ENCODE results near the gene ATP1A2. TPM values are rescaled to one million over a fixed set of nuclear protein-coding genes. Genes with fewer than 3 reads are reported as not detected.

The ATP1A2 gene
- total and polyA plus RNA-seq, 10 of the 15 experiments (the other 5 are each of a cell fraction or from before 2014, with no cell fraction given) = 0.15 TPM; not detected in 9

DNA sequence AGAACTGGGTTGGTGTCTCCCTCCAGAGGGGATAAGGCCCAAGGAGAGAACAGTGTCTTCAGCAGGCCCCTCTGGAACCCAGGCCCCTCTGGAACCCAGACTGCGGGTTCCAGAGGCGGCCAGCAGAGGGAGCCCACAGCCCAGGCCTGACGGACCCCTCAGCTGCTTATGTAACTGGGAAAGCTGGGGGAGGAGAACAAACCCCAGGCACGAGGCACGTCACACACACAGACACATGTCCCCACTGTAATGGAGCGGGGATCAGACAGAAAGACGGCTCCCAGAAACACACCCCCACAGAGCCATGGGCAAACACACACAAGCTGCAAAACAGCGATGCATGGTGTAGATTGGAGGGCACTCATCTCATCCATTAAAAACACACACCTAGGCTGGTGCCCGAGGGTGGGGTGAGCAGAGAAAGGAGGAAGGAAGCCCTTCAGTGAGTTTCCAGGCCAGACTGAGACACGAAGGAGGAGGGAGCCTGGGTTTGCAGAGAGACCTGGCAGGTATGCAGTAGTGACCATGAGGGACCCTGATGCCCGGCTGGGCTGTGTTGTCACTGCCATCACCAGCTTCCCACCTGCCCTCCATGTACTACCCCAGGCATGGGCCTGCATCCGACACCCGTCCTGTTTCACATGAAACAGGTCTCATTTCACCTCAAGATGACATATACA lies 14.4 kb upstream of the ATP1A2 start:
- Histone ChIP-seq H3K9ac (ENCODE audit: control insufficient read depth, insufficient read depth, low read length) (no peak overlapping the region), H3K9me3 (replicated peaks; ENCODE audit: control insufficient read depth, insufficient read depth, low read length) (no peaks in the 10 kb centered on the region), H3K27ac (ENCODE audit: control insufficient read depth, insufficient read depth) (no peak overlapping the region), H3K27me3 (replicated peaks in 1 of 2; ENCODE audit: control insufficient read depth in 2 of 2, insufficient read depth in 2 of 2, low read length in 1 of 2) (no peaks in the 10 kb centered on the region), H4K20me1 (ENCODE audit: control insufficient read depth, insufficient read depth) (no peaks in the 10 kb centered on the region), H3K36me3 (ENCODE audit: control insufficient read depth in 2 of 2, insufficient read depth in 2 of 2, low read length in 1 of 2) (no peaks in the 10 kb centered on the region; a peak in 1 of 4 replicates), H3K79me2 (ENCODE audit: control insufficient read depth, insufficient read depth, low read length) (peaks cover 9% of the 10 kb centered on the region), H3K4me2 (ENCODE audit: control insufficient read depth, insufficient read depth) (peak overlapping the region; percentile 63; the same call in 1 of the 2 replicates), H2AFZ (ENCODE audit: control insufficient read depth, low read depth, low read length) (peak overlapping the region; percentile 88), H3K4me3 (no peak overlapping the region), H3K4me1 (ENCODE audit: control insufficient read depth, insufficient read depth, low read length) (peaks cover 24% of the 10 kb centered on the region)
- FAIRE-seq (peak; percentile 76), ATAC-seq (peak; percentile 47), DNase-seq (ENCODE audit: low read depth, low spot score) (no peak)
- intact Hi-C loops (cut with micrococcal nuclease; ENCODE audit: unreplicated experiment) = loop anchor here (1.0 kb wide), 4 partner anchors 92 to 275 kb away; no protein-coding TSS in a partner anchor
- in situ Hi-C loops (cut with MboI) = no loop called here
- CTCF ChIA-PET = interaction anchor here (0.6 to 11.6 kb wide), 34 partner anchors 15 to 1661 kb away, joined by 3 to 189 read pairs (median 4); partner anchors contain the start of genes CASQ1, KCNJ9 and PEX19
- RAD21 ChIA-PET (ENCODE audit: unreplicated experiment) = interaction anchor here (0.8 to 6.8 kb wide), 20 partner anchors 8 to 299 kb away, joined by 3 to 85 read pairs (median 4); partner anchors contain the start of gene VANGL2
- BruUV-seq (replicated peaks) = no TSS peak
- SMC1A ChIA-PET (ENCODE audit: uncharacterized antibody, unreplicated experiment) = interaction anchor here (0.6 to 4.9 kb wide), 23 partner anchors 10 to 275 kb away, joined by 3 to 57 read pairs (median 5); partner anchors contain the start of genes CASQ1 and PEX19
- WGBS (ENCODE audit: insufficient coverage, insufficient replicate concordance, low lambda C conversion rate, missing lambda C conversion rate) = 14% methylated on average over 13 of the region's 13 CpGs
- POLR2A ChIA-PET = interaction anchor here (0.8 to 2.0 kb wide), 4 partner anchors 68 to 275 kb away, joined by 3 to 4 read pairs (median 4); no protein-coding TSS in a partner anchor
- peak; percentile 58; the same call in 1 of the 2 replicates for TF ChIP-seq YY1 (IDR thresholded peaks at IDR 0.05; ENCODE audit: low read depth, low read length)
- 0 out of 2 replicates have a peak, but pooled peaks have one; percentile 72 for TF ChIP-seq WRNIP1 (IDR thresholded peaks at IDR 0.05; ENCODE audit: borderline replicate concordance, low read depth, low read length)
- TF ChIP-seq BHLHE40 (IDR thresholded peaks at IDR 0.05; ENCODE audit: borderline replicate concordance in 1 of 2, low read depth in 2 of 2, low read length in 1 of 2) = peak; percentile 79 to 81
- TF ChIP-seq RELB (IDR thresholded peaks at IDR 0.05; ENCODE audit: low read depth) = no peak
- TF ChIP-seq, protein P1, sequence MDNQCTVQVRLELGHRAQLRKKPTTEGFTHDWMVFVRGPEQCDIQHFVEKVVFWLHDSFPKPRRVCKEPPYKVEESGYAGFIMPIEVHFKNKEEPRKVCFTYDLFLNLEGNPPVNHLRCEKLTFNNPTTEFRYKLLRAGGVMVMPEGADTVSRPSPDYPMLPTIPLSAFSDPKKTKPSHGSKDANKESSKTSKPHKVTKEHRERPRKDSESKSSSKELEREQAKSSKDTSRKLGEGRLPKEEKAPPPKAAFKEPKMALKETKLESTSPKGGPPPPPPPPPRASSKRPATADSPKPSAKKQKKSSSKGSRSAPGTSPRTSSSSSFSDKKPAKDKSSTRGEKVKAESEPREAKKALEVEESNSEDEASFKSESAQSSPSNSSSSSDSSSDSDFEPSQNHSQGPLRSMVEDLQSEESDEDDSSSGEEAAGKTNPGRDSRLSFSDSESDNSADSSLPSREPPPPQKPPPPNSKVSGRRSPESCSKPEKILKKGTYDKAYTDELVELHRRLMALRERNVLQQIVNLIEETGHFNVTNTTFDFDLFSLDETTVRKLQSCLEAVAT (IDR thresholded peaks at IDR 0.05) = no peak
- no peak for TF ChIP-seq GABPA (IDR thresholded peaks at IDR 0.05; ENCODE audit: low read depth)
- peak; percentile 67; the same call in 1 of the 2 replicates for TF ChIP-seq NBN (IDR thresholded peaks at IDR 0.05)
- TF ChIP-seq ZNF217 (IDR thresholded peaks at IDR 0.05) = no peak
- no peak for TF ChIP-seq SUPT20H (IDR thresholded peaks at IDR 0.05; ENCODE audit: borderline replicate concordance, control insufficient read depth, low read depth, low read length)
- no peak for TF ChIP-seq ZSCAN29 (IDR thresholded peaks at IDR 0.05)
- TF ChIP-seq ASH2L (IDR thresholded peaks at IDR 0.05; ENCODE audit: borderline replicate concordance, low read depth) = no peak
- no peak for TF ChIP-seq CUX1 (IDR thresholded peaks at IDR 0.05; ENCODE audit: insufficient replicate concordance, low read depth, low read length)
